ENCODE data around the gene UGT2A2.

UGT2A2 gene

DNA sequence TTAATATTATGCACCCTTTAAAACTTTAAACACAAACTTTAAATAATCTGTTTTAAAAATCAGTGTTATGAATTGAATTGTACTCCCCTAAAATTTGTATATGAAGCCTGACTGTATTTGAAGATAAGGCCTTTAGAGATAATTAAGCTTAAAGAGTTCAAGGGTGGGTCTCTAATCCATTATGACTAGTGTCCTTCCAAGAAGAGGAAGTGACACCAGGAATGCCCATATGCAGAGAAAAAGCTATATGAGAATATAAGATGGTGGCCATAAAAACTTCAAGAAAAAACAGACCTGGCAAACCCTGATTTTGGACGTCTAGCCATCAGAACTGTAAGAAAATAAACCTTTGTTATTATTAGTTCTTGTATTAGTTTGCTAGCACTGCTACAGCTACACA, 29.0 kb downstream of the UGT2A2 start:
- in situ Hi-C loops (cut with MboI; ENCODE audit: low sequenced_read_pairs, unreplicated experiment), result no loop called here
- DNase-seq (ENCODE audit: low spot score), result no peak
- TF ChIP-seq, protein P1, sequence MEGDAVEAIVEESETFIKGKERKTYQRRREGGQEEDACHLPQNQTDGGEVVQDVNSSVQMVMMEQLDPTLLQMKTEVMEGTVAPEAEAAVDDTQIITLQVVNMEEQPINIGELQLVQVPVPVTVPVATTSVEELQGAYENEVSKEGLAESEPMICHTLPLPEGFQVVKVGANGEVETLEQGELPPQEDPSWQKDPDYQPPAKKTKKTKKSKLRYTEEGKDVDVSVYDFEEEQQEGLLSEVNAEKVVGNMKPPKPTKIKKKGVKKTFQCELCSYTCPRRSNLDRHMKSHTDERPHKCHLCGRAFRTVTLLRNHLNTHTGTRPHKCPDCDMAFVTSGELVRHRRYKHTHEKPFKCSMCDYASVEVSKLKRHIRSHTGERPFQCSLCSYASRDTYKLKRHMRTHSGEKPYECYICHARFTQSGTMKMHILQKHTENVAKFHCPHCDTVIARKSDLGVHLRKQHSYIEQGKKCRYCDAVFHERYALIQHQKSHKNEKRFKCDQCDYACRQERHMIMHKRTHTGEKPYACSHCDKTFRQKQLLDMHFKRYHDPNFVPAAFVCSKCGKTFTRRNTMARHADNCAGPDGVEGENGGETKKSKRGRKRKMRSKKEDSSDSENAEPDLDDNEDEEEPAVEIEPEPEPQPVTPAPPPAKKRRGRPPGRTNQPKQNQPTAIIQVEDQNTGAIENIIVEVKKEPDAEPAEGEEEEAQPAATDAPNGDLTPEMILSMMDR (IDR thresholded peaks at IDR 0.05; ENCODE audit: borderline replicate concordance, control extremely low read depth, extremely low read depth, insufficient read depth, missing control alignments), result no peak

DNA sequence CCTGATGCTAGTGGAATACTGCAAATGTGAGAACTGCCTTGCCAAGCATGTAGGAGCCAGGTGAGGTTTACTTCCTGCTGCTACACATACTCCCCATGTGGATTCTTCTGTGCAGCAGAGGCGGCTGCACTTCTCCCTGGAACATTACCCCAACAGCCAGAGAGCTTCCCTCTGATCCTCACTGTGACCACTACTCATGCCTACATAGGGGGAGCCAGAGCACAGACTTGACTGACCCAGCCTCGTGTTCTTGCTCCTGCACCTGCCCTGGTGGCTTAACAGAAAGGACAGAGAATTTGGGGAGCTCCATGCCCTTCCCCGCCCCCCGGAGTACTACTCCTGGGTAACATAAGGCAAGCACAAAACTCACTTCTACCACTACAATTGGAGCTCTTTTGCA, 38.4 kb downstream of the UGT2A2 start:
- in situ Hi-C loops (cut with MboI; ENCODE audit: low sequenced_read_pairs, unreplicated experiment), result no loop called here
- TF ChIP-seq, protein P1 (IDR thresholded peaks at IDR 0.05; ENCODE audit: borderline replicate concordance, control extremely low read depth, extremely low read depth, insufficient read depth, missing control alignments), result no peak
- DNase-seq (ENCODE audit: low spot score), result no peak

DNA sequence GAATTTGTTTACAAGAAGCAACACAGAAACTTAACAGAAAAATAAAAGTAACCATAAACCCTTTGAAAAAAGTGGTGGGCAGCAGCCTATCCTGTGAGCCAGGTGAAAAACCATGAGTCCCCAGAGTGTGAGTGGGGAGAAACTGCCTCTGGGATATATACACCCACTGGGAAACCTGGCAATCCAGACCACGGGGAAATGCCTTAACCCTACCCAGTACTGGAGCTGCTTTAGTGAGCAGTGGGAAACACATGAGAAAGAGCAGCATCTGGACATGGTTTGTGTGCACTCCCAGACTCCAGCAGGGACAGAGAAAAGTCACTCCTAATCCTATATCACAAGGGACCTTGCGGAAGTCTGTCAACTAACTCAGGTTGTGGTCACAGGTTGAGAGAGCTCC, 39.4 kb downstream of the UGT2A2 start:
- in situ Hi-C loops (cut with MboI; ENCODE audit: low sequenced_read_pairs, unreplicated experiment), result no loop called here
- TF ChIP-seq, protein P1 (IDR thresholded peaks at IDR 0.05; ENCODE audit: borderline replicate concordance, control extremely low read depth, extremely low read depth, insufficient read depth, missing control alignments), result no peak
- DNase-seq (ENCODE audit: low spot score), result no peak

DNA sequence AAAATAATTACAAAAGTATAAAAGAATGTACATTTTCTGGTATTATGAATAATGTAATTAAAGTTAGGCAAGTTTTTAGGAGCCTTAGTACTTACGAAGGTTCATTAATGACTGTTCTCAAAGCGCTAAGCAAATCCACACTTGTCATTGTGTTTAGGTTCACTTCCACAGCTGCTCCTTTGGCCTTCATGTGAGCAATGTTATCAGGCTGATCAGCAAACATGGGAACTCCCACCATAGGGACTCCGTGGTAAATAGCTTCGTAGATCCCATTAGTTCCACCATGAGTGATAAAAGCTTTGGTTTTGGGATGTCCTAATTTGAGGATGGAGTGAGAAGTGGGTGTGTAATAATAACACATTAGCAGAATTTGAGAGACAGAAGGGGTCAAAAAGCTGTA, 45.1 kb downstream of the UGT2A2 start:
- TF ChIP-seq, protein P1 (IDR thresholded peaks at IDR 0.05; ENCODE audit: borderline replicate concordance, control extremely low read depth, extremely low read depth, insufficient read depth, missing control alignments), result no peak
- DNase-seq (ENCODE audit: low spot score), result no peak
- in situ Hi-C loops (cut with MboI; ENCODE audit: low sequenced_read_pairs, unreplicated experiment), result no loop called here

DNA sequence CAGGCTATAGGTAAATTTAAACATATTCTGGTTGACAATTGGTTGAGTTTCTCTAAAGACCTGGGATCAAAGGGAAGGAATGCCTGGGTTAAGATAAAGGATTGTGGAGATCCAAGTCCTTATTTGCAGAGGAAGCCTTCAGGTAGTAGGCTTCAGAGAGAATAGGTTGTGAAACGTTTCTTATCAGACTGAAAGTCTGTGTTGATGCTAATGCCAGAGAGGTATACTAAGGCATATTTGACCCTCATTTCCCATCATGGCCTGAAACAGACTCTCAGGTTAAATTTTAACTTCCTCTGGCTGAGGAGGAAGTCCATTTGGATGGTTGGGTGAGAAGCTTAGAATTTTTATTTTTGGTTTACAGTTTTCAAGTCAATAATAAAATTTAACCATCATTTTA, 48.1 kb downstream of the UGT2A2 start:
- DNase-seq (ENCODE audit: low spot score), result no peak
- TF ChIP-seq, protein P1 (IDR thresholded peaks at IDR 0.05; ENCODE audit: borderline replicate concordance, control extremely low read depth, extremely low read depth, insufficient read depth, missing control alignments), result no peak
- in situ Hi-C loops (cut with MboI; ENCODE audit: low sequenced_read_pairs, unreplicated experiment), result no loop called here

DNA sequence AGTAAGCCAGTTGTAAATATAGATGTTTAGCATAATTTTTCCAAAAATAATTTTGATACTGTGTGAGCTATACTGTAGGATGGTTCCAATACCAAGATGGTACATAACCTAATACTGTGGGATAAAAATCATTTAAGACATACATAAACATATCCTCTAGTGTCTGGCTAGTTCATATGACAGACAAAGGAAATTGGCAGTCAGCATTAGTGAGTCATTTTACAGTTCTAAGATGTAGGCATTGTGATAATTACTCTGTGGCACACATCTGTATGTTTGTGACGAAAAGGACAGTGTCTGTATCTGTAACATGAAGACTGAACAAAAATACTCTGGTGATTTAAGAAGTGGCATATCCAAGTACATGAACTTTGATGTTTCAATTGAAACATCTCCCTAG, 49.6 kb downstream of the UGT2A2 start:
- no peak for DNase-seq (ENCODE audit: low spot score)
- TF ChIP-seq, protein P1 (IDR thresholded peaks at IDR 0.05; ENCODE audit: borderline replicate concordance, control extremely low read depth, extremely low read depth, insufficient read depth, missing control alignments), result no peak
- in situ Hi-C loops (cut with MboI; ENCODE audit: low sequenced_read_pairs, unreplicated experiment), result no loop called here

DNA sequence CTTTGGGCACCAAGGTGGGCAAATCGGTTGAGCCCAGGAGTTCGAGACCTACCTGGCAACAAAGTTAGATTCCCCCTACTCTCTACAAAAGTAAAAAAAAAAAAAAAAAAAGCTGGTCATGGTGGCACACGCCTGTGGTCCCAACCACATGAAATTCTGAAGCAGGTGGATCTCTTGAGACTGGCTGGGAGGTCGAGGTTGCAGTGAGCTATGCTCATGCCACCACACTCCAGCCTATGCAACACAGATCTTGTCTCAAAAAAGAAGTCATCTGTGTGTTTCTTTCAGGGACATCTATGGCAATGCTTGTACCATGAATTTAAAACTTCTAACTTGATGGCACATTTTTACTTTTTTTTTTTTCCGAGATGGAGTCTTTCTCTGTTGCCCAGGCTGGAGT, 55.3 kb downstream of the UGT2A2 start:
- in situ Hi-C loops (cut with MboI; ENCODE audit: low sequenced_read_pairs, unreplicated experiment), result no loop called here
- no peak for DNase-seq (ENCODE audit: low spot score)
- TF ChIP-seq, protein P1 (IDR thresholded peaks at IDR 0.05; ENCODE audit: borderline replicate concordance, control extremely low read depth, extremely low read depth, insufficient read depth, missing control alignments), result no peak
